NCI-H748 treated with DMSO at 0.1 percent for 48 hours (cell line): ENCODE data around the gene ST7.

Experiments
- DNase-seq: peaks from one replicate; lab custom pipeline; 2025; lab: John Stamatoyannopoulos, UW

The ST7 gene

GRCh38 chr7:117008886-117009531 is 55.7 kb downstream of the ST7 start:
- DNase-seq: no peak

GRCh38 chr7:117009705-117010361 is 56.5 kb downstream of the ST7 start:
- DNase-seq: no peak

GRCh38 chr7:117010375-117011133 is 57.3 kb downstream of the ST7 start:
- DNase-seq: no peak

- no peak for DNase-seq
These were observed 58.3 kb downstream of the ST7 start for GRCh38 chr7:117011419-117012260.

- no peak for DNase-seq
These were observed 59.0 kb downstream of the ST7 start for GRCh38 chr7:117012284-117012683.

GRCh38 chr7:117012696-117013095 is 59.4 kb downstream of the ST7 start:
- no peak for DNase-seq

- DNase-seq: no peak
These were observed 60.9 kb downstream of the ST7 start for GRCh38 chr7:117014099-117014656.

GRCh38 chr7:117014673-117015133 is 61.4 kb downstream of the ST7 start:
- DNase-seq: no peak

- no peak for DNase-seq
These were observed 62.2 kb downstream of the ST7 start for GRCh38 chr7:117015258-117016184.

GRCh38 chr7:117017017-117017451 is 63.7 kb downstream of the ST7 start:
- DNase-seq: no peak

- no peak for DNase-seq
These were observed 64.5 kb downstream of the ST7 start for GRCh38 chr7:117017702-117018266.

- DNase-seq: no peak
These were observed 65.4 kb downstream of the ST7 start for GRCh38 chr7:117018713-117019112.

GRCh38 chr7:117019287-117019686 is 66.0 kb downstream of the ST7 start:
- no peak for DNase-seq

- peak; percentile 93 for DNase-seq
These were observed 66.7 kb downstream of the ST7 start for GRCh38 chr7:117019786-117020590.

- peak; percentile 46 for DNase-seq
These were observed 67.3 kb downstream of the ST7 start for GRCh38 chr7:117020591-117020973.

- no peak for DNase-seq
These were observed 68.1 kb downstream of the ST7 start for GRCh38 chr7:117021366-117021765.

GRCh38 chr7:117021986-117022385 is 68.7 kb downstream of the ST7 start:
- no peak for DNase-seq

- no peak for DNase-seq
These were observed 70.1 kb downstream of the ST7 start for GRCh38 chr7:117023325-117023854.

- DNase-seq: no peak
These were observed 71.5 kb downstream of the ST7 start for GRCh38 chr7:117024811-117025210.
